ENCODE measurements around the gene RNASEH1.

- TF ChIP-seq CTCF (IDR thresholded peaks at IDR 0.05; ENCODE audit: insufficient read depth, low read length), result no peak
- no peak for TF ChIP-seq POLR2AphosphoS5 (IDR thresholded peaks at IDR 0.05; ENCODE audit: low read depth)
- no peak for TF ChIP-seq SPI1 (IDR thresholded peaks at IDR 0.05; ENCODE audit: borderline replicate concordance, low read depth)
- no peak for TF ChIP-seq GABPA (IDR thresholded peaks at IDR 0.05; ENCODE audit: low read depth)
- TF ChIP-seq REST (IDR thresholded peaks at IDR 0.05; ENCODE audit: insufficient replicate concordance, low read depth), result no peak
These were observed 31.0 kb upstream of the RNASEH1 start for GRCh38 chr2:3589086-3589485.

Measured in HL-60 (cell line).